Peyer's patch (tissue), 4 donors: Measurements from ENCODE around the gene ATP2C1.
"Not testable (repeated sequence)": the region's sequence is repeated elsewhere in the genome, so short reads cannot be mapped to it uniquely, and the experiment has no call there.

Experiments used
- CTCF ChIP-seq, 6 experiments: fragments of 450-650 bp in 4 of 6; fragments of 200-600 bp in 2 of 6; sonication (generic) in 1 of 6; IDR thresholded peaks; one replicate each; pipeline ENCODE4 v1.5.1; 2017 to 2019; ENCODE audit warnings: antibody characterized with exemption in 6 of 6, mild to moderate bottlenecking in 3 of 6, moderate library complexity in 1 of 6
- POLR2A ChIP-seq, 2 donors: fragments of 450-650 bp; IDR thresholded peaks; one replicate each; pipeline ENCODE4 v1.5.1; 2017; ENCODE audit warnings: antibody characterized with exemption in 2 of 2, mild to moderate bottlenecking in 2 of 2, moderate library complexity in 2 of 2

GRCh38 chr3:130972592-130972991 is 78.7 kb downstream of the ATP2C1 start:
- not testable (repeated sequence) for TF ChIP-seq POLR2A, CTCF (IDR thresholded peaks at IDR 0.05)
